Right lobe of liver (tissue), 4 donors: Measurements from ENCODE around the gene CXCL13.

ENCODE experiments used
- CTCF ChIP-seq, 4 donors: fragments of 200-600 bp in 3 of 4; fragments of 450-650 bp in 1 of 4; IDR thresholded peaks; one replicate each; pipeline versions ENCODE4 v1.5.1 to v1.8.0; 2016 to 2022; ENCODE audit warnings: antibody characterized with exemption in 4 of 4, mild to moderate bottlenecking in 2 of 4
- POLR2A ChIP-seq: fragments of 450-650 bp; IDR thresholded peaks from one replicate; pipeline ENCODE4 v1.6.1; 2017; ENCODE audit warnings: antibody characterized with exemption, mild to moderate bottlenecking
- donor health status: DM: no; HTN: no; CAD: no.
- donor health status: DM: no; HTN: no; CAD: no.
- donor health status: DM: no; HTN: yes; CAD: no.

- no peak for TF ChIP-seq CTCF (IDR thresholded peaks at IDR 0.05)
- TF ChIP-seq POLR2A = no peak
Measured at GRCh38 chr4:77650787-77651186, 45.2 kb downstream of the CXCL13 start.
